Keratinocyte (primary cell): ENCODE measurements around the gene GABRB2. TPM values are rescaled to one million over a fixed set of nuclear protein-coding genes. Genes with fewer than 3 reads are reported as not detected.

Source experiments
- DNase-seq: peaks from one replicate; pipeline ENCODE4 v3.0.0-alpha.2; 2011; ENCODE audit warnings: low read depth, missing footprints, low spot score
- FAIRE-seq: peaks from 2 replicates; lab custom pipeline; 2011; peaks lifted over from hg19 to GRCh38; lab: Jason Lieb, UNC
- H2AFZ ChIP-seq: 2 replicates; pipeline ENCODE4 v1.6.0; 2012; ENCODE audit warnings: low read length, control low read depth, inconsistent platforms; ENCODE audit not compliant: control insufficient read depth
- H3K27ac ChIP-seq: 2 replicates; pipeline ENCODE4 v1.5.1; 2011; ENCODE audit warnings: low read length; ENCODE audit not compliant: control insufficient read depth, insufficient read depth
- H3K27me3 ChIP-seq: 3 replicates; pipeline ENCODE4 v1.6.0; 2011; ENCODE audit warnings: low read length; ENCODE audit not compliant: control insufficient read depth, insufficient read depth; ENCODE audit errors: extremely low read depth
- H3K36me3 ChIP-seq, 2 experiments: 2 replicates in 1 of 2; 3 replicates in 1 of 2; pipeline ENCODE4 v1.5.1; 2011; ENCODE audit warnings: low read length in 2 of 2, mild to moderate bottlenecking in 1 of 2; ENCODE audit not compliant: control insufficient read depth in 2 of 2, insufficient read depth in 2 of 2; ENCODE audit errors: extremely low read depth in 1 of 2
- H3K4me1 ChIP-seq: 3 replicates; pipeline ENCODE4 v1.5.1; 2011; ENCODE audit warnings: low read length; ENCODE audit not compliant: control insufficient read depth, insufficient read depth; ENCODE audit errors: extremely low read depth
- H3K4me2 ChIP-seq: 3 replicates; pipeline ENCODE4 v1.6.0; 2011; ENCODE audit warnings: low read depth, low read length; ENCODE audit not compliant: control insufficient read depth, insufficient read depth; ENCODE audit errors: extremely low read depth
- H3K4me3 ChIP-seq, 3 experiments: fragments of 200-600 bp in 1 of 3; sonication (generic) in 1 of 3; 2 replicates in 2 of 3; 3 replicates in 1 of 3; pipeline ENCODE4 v1.5.1; 2011 to 2016; ENCODE audit warnings: low read length in 3 of 3, mild to moderate bottlenecking in 3 of 3, control low read depth in 2 of 3, inconsistent platforms in 1 of 3, low read depth in 1 of 3, mixed read lengths in 1 of 3, mixed run types in 1 of 3, moderate library complexity in 1 of 3; ENCODE audit not compliant: control insufficient read depth in 2 of 3, insufficient read depth in 2 of 3; ENCODE audit errors: extremely low read depth in 1 of 3
- H3K79me2 ChIP-seq: 2 replicates; pipeline ENCODE4 v1.6.0; 2012; ENCODE audit warnings: low read length; ENCODE audit not compliant: control insufficient read depth, insufficient read depth
- H3K9ac ChIP-seq: 3 replicates; pipeline ENCODE4 v1.6.0; 2011; ENCODE audit warnings: low read length; ENCODE audit not compliant: control insufficient read depth, insufficient read depth; ENCODE audit errors: extremely low read depth
- H3K9me1 ChIP-seq: 3 replicates; pipeline ENCODE4 v1.6.0; 2011; ENCODE audit warnings: low read length; ENCODE audit not compliant: control insufficient read depth, insufficient read depth; ENCODE audit errors: extremely low read depth
- H3K9me3 ChIP-seq: 2 replicates; pipeline ENCODE4 v1.5.1; 2012; ENCODE audit warnings: low read depth, low read length; ENCODE audit not compliant: control insufficient read depth
- H4K20me1 ChIP-seq: 3 replicates; pipeline ENCODE4 v1.6.0; 2011; ENCODE audit warnings: low read length; ENCODE audit not compliant: control insufficient read depth, insufficient read depth; ENCODE audit errors: extremely low read depth
- CTCF ChIP-seq, 3 experiments: IDR thresholded peaks in 1 of 3; conservative IDR thresholded peaks in 1 of 3; optimal IDR thresholded peaks in 1 of 3; 2 replicates in 2 of 3; 3 replicates in 1 of 3; pipeline versions ENCODE3 to v1.5.1; 2011; ENCODE audit warnings: low read length in 3 of 3, mild to moderate bottlenecking in 3 of 3, moderate library complexity in 2 of 3, control low read depth in 1 of 3, inconsistent platforms in 1 of 3; ENCODE audit not compliant: insufficient read depth in 2 of 3; ENCODE audit errors: extremely low read depth in 1 of 3
- EZH2 ChIP-seq: IDR thresholded peaks from one replicate; pipeline ENCODE4 v1.6.1; 2012; ENCODE audit warnings: inconsistent platforms, mild to moderate bottlenecking, low read length, moderate library complexity
- dilution Hi-C: fragments of 300-500 bp; cut with MboI; formaldehyde crosslinking; loops from one replicate; pipeline ENCODE4 v1.7.0; 2020; ENCODE audit warnings: low sequenced_read_pairs; ENCODE audit not compliant: extremely low pct_ligation_motif_present
- polyA plus RNA-seq, 5 experiments: library from polyadenylated mRNA; depleted of rRNA in 3 of 5; stranded (reverse) in 3 of 5; stranded (forward) in 1 of 5; unstranded in 1 of 5; fragments of >200 nt; gene quantifications; 1 replicate in 1 of 5; 2 replicates in 3 of 5; 3 replicates in 1 of 5; pipeline versions ENCODE4 v1.2.1 to v1.2.3, GENCODE V29; 2011 to 2012; ENCODE audit warnings: missing spikeins in 2 of 5, low read depth in 1 of 5, low replicate concordance in 1 of 5

GABRB2 gene
- polyA plus RNA-seq, 1 donor (not counting 4 experiments of a cell fraction or from before 2014, with no cell fraction given), result not detected

GRCh38 chr5:161266954-161267353, 279.6 kb downstream of the GABRB2 start:
- dilution Hi-C loops, result no loop called here
- H3K27ac ChIP-seq, result no peak overlapping the region
- no peaks in the 10 kb centered on the region for H3K27me3 ChIP-seq

GRCh38 chr5:161265006-161265405, 281.5 kb downstream of the GABRB2 start:
- Histone ChIP-seq H3K4me2 (no peak overlapping the region), H2AFZ (no peak overlapping the region), H3K36me3 (no peaks in the 10 kb centered on the region), H3K4me3 (no peak overlapping the region), H3K27me3 (no peaks in the 10 kb centered on the region), H3K9me3 (no peaks in the 10 kb centered on the region), H3K9ac (no peak overlapping the region), H3K79me2 (no peaks in the 10 kb centered on the region), H4K20me1 (no peaks in the 10 kb centered on the region), H3K27ac (no peak overlapping the region), H3K4me1 (no peaks in the 10 kb centered on the region), H3K9me1 (no peaks in the 10 kb centered on the region)
- TF ChIP-seq CTCF (optimal IDR thresholded peaks at IDR 0.05 in 1 of 3, IDR thresholded peaks at IDR 0.05 in 1 of 3, conservative IDR thresholded peaks at IDR 0.05 in 1 of 3; ENCODE audit: extremely low read depth in 1 of 3, insufficient read depth in 2 of 3, low read length in 3 of 3), result no peak
- TF ChIP-seq EZH2, result no peak
- FAIRE-seq (no peak), DNase-seq (no peak)
- dilution Hi-C loops, result no loop called here

More at GRCh38 chr5:161266954-161267353, 279.6 kb downstream of the GABRB2 start:
- Histone ChIP-seq H3K9me3 (no peaks in the 10 kb centered on the region), H4K20me1 (no peaks in the 10 kb centered on the region), H3K4me2 (no peak overlapping the region), H3K9me1 (no peaks in the 10 kb centered on the region), H3K36me3 (no peaks in the 10 kb centered on the region), H3K79me2 (no peaks in the 10 kb centered on the region), H3K4me1 (no peaks in the 10 kb centered on the region), H3K9ac (no peak overlapping the region), H2AFZ (no peak overlapping the region), H3K4me3 (no peak overlapping the region)
- FAIRE-seq, result no peak
- no peak for DNase-seq
- TF ChIP-seq EZH2, result no peak
- no peak for TF ChIP-seq CTCF (optimal IDR thresholded peaks at IDR 0.05 in 1 of 3, IDR thresholded peaks at IDR 0.05 in 1 of 3, conservative IDR thresholded peaks at IDR 0.05 in 1 of 3; ENCODE audit: extremely low read depth in 1 of 3, insufficient read depth in 2 of 3, low read length in 3 of 3)
